ENCODE data around the gene MOB2. TPM values are rescaled to one million over a fixed set of nuclear protein-coding genes. Genes with fewer than 3 reads are reported as not detected.

Gene MOB2
- total and polyA plus RNA-seq, 4 donors = 8.3 to 18.5 (median 14.8) TPM

- no peak for TF ChIP-seq NR2F2 (IDR thresholded peaks at IDR 0.05)
- TF ChIP-seq GABPA (IDR thresholded peaks at IDR 0.05 in 1 of 2, conservative IDR thresholded peaks at IDR 0.05 in 1 of 2) = no peak
- no peak for TF ChIP-seq FOXA2 (IDR thresholded peaks at IDR 0.05)
- TF ChIP-seq ATF3 (IDR thresholded peaks at IDR 0.05) = no peak
- no peak for TF ChIP-seq RAD21 (IDR thresholded peaks at IDR 0.05)
- no peak for TF ChIP-seq SP1 (IDR thresholded peaks at IDR 0.05)
- TF ChIP-seq ZBTB33 (IDR thresholded peaks at IDR 0.05) = no peak
Measured at GRCh38 chr11:1500466-1501420, 14.2 kb upstream of the MOB2 start (continued).

- 87% methylated on average over 14 of the region's 14 CpGs for WGBS
- TF ChIP-seq GABPA (IDR thresholded peaks at IDR 0.05 in 1 of 2, conservative IDR thresholded peaks at IDR 0.05 in 1 of 2) (no peak), HNF4G (IDR thresholded peaks at IDR 0.05) (no peak), FOXA2 (IDR thresholded peaks at IDR 0.05) (no peak), JUND (IDR thresholded peaks at IDR 0.05) (no peak), ATF3 (IDR thresholded peaks at IDR 0.05) (no peak)
Measured at GRCh38 chr11:1499899-1500298, 13.3 kb upstream of the MOB2 start.

GRCh38 chr11:1499261-1499890, 12.8 kb upstream of the MOB2 start:
- H3K36me3 ChIP-seq (ENCODE audit: control insufficient read depth in 4 of 4, insufficient read depth in 3 of 4, low read depth in 1 of 4, low read length in 3 of 4) = no peaks in the 10 kb centered on the region
- H3K27me3 ChIP-seq (ENCODE audit: control insufficient read depth in 4 of 4, insufficient read depth in 4 of 4, low read length in 3 of 4) = no peaks in the 10 kb centered on the region
- no peak overlapping the region for H3K9ac ChIP-seq (ENCODE audit: low read depth in 1 of 2, low read length in 2 of 2)
- H3K4me1 ChIP-seq (ENCODE audit: control insufficient read depth in 4 of 4, insufficient read depth in 4 of 4, low read length in 3 of 4) = peaks cover 0 to 7% (median 2%) of the 10 kb centered on the region in 4 donors
- no peak for DNase-seq (ENCODE audit: low spot score)
- H3K27ac ChIP-seq (ENCODE audit: low read depth in 1 of 2, low read length in 2 of 2) = no peak overlapping the region
- no peak overlapping the region for H3K4me3 ChIP-seq (ENCODE audit: low read depth in 1 of 3, low read length in 3 of 3)
- H3K9me3 ChIP-seq (ENCODE audit: control insufficient read depth in 4 of 4, low read length in 3 of 4) = no peaks in the 10 kb centered on the region
- 94% methylated on average over 28 of the region's 28 CpGs for WGBS
- TF ChIP-seq SP1 (IDR thresholded peaks at IDR 0.05) = no peak
- no peak for TF ChIP-seq REST (IDR thresholded peaks at IDR 0.05)
- no peak for TF ChIP-seq HNF4A (conservative IDR thresholded peaks at IDR 0.05)
- TF ChIP-seq FOXA2 (IDR thresholded peaks at IDR 0.05) = no peak
- no peak for TF ChIP-seq NR2F2 (IDR thresholded peaks at IDR 0.05)
- TF ChIP-seq JUND (IDR thresholded peaks at IDR 0.05) = no peak
- no peak for TF ChIP-seq ZBTB33 (IDR thresholded peaks at IDR 0.05)
- TF ChIP-seq ATF3 (IDR thresholded peaks at IDR 0.05) = no peak
- no peak for TF ChIP-seq HNF4G (IDR thresholded peaks at IDR 0.05)
- TF ChIP-seq CTCF (IDR thresholded peaks at IDR 0.05; ENCODE audit: low read depth, low read length, missing input control) = no peak
- no peak for TF ChIP-seq YY1 (IDR thresholded peaks at IDR 0.05)
- no peak for TF ChIP-seq FOXA1 (IDR thresholded peaks at IDR 0.05)
- TF ChIP-seq TAF1 (conservative IDR thresholded peaks at IDR 0.05) = no peak
- TF ChIP-seq MAX (IDR thresholded peaks at IDR 0.05) = no peak

More at GRCh38 chr11:1499899-1500298, 13.3 kb upstream of the MOB2 start:
- Histone ChIP-seq H3K36me3 (ENCODE audit: control insufficient read depth in 4 of 4, insufficient read depth in 3 of 4, low read depth in 1 of 4, low read length in 3 of 4) (no peaks in the 10 kb centered on the region), H3K4me3 (ENCODE audit: low read depth in 1 of 3, low read length in 3 of 3) (no peak overlapping the region), H3K27me3 (ENCODE audit: control insufficient read depth in 4 of 4, insufficient read depth in 4 of 4, low read length in 3 of 4) (no peaks in the 10 kb centered on the region), H3K9me3 (ENCODE audit: control insufficient read depth in 4 of 4, low read length in 3 of 4) (no peaks in the 10 kb centered on the region), H3K4me1 (ENCODE audit: control insufficient read depth in 4 of 4, insufficient read depth in 4 of 4, low read length in 3 of 4) (peaks cover 0 to 7% (median 0%) of the 10 kb centered on the region in 4 donors), H3K9ac (ENCODE audit: low read depth in 1 of 2, low read length in 2 of 2) (no peak overlapping the region), H3K27ac (ENCODE audit: low read depth in 1 of 2, low read length in 2 of 2) (no peak overlapping the region)
- no peak for DNase-seq (ENCODE audit: low spot score)

Data from liver (tissue), 9 donors.